ENCODE measurements around the gene MTRR. TPM values are rescaled to one million over a fixed set of nuclear protein-coding genes. Genes with fewer than 3 reads are reported as not detected.

The MTRR gene
- total and polyA plus RNA-seq, 2 of the 4 experiments (the other 2 are of a cell fraction), result 33.2 to 33.5 TPM

- TF ChIP-seq CEBPB (IDR thresholded peaks at IDR 0.05; ENCODE audit: low read depth, low read length), result no peak
- TF ChIP-seq FOS (IDR thresholded peaks at IDR 0.05; ENCODE audit: low read depth, low read length), result no peak
These were observed 45.4 kb upstream of the MTRR start (continued) for GRCh38 chr5:7823594-7823993.

- H3K4me1 ChIP-seq (ENCODE audit: control insufficient read depth, insufficient read depth, low read length), result no peaks in the 10 kb centered on the region
- H3K27me3 ChIP-seq (ENCODE audit: control insufficient read depth, insufficient read depth, low read length), result peaks cover 4% of the 10 kb centered on the region
- DNase-seq (no peak), ATAC-seq (ENCODE audit: low read depth) (no peak)
- H3K9ac ChIP-seq (ENCODE audit: low read depth, low read length), result no peak overlapping the region
- no peak overlapping the region for H4K8ac ChIP-seq (ENCODE audit: low read depth in 2 of 2, low read length in 2 of 2)
- H2AFZ ChIP-seq (replicated peaks; ENCODE audit: low read length, poor library complexity), result no peak overlapping the region
- H3K9me3 ChIP-seq (ENCODE audit: control insufficient read depth, insufficient read depth, low read length), result no peaks in the 10 kb centered on the region
- ChIA-PET POLR2A (ENCODE audit: unreplicated experiment) (no interaction called here), CTCF (no interaction called here)
- no peak overlapping the region for H3K27ac ChIP-seq (ENCODE audit: insufficient read depth, low read length)
- H3K14ac ChIP-seq (replicated peaks; ENCODE audit: low read depth, low read length), result no peak overlapping the region
- H4K5ac ChIP-seq (ENCODE audit: low read depth, low read length), result no peak overlapping the region
- H4K91ac ChIP-seq (ENCODE audit: insufficient read depth, low read depth, low read length), result no peak overlapping the region
- no peak overlapping the region for H3K18ac ChIP-seq (ENCODE audit: low read depth, low read length)
- no peaks in the 10 kb centered on the region for H3K9me1 ChIP-seq (ENCODE audit: insufficient read depth, low read length)
- no peak overlapping the region for H2AK9ac ChIP-seq (replicated peaks; ENCODE audit: low read depth, low read length, poor library complexity)
- dilution Hi-C loops (cut with HindIII; ENCODE audit: low sequenced_read_pairs, unreplicated experiment), result no loop called here
- no peak overlapping the region for H2BK120ac ChIP-seq (ENCODE audit: low read depth, low read length)
- no peak overlapping the region for H2BK5ac ChIP-seq (ENCODE audit: low read depth, low read length, poor library complexity, severe bottlenecking)
- no peak for TF ChIP-seq SMC3 (IDR thresholded peaks at IDR 0.05; ENCODE audit: low read depth, low read length)
- no peak for TF ChIP-seq CTCF (conservative IDR thresholded peaks at IDR 0.05; ENCODE audit: low read depth, low read length)
- no peak for TF ChIP-seq MXI1 (IDR thresholded peaks at IDR 0.05; ENCODE audit: borderline replicate concordance, low read depth, low read length)
- TF ChIP-seq FOS (IDR thresholded peaks at IDR 0.05; ENCODE audit: low read depth, low read length), result no peak
- TF ChIP-seq CEBPB (IDR thresholded peaks at IDR 0.05; ENCODE audit: low read depth, low read length), result no peak
- TF ChIP-seq POLR2A (IDR thresholded peaks at IDR 0.05; ENCODE audit: low read depth, low read length), result no peak
- no peak for TF ChIP-seq MAFK (IDR thresholded peaks at IDR 0.05; ENCODE audit: low read depth, low read length)
- TF ChIP-seq BHLHE40 (IDR thresholded peaks at IDR 0.05; ENCODE audit: low read depth, low read length), result no peak
- TF ChIP-seq RFX5 (IDR thresholded peaks at IDR 0.05; ENCODE audit: low read depth, low read length), result no peak
- no peak for TF ChIP-seq ELK1 (IDR thresholded peaks at IDR 0.05; ENCODE audit: borderline replicate concordance, low read depth, low read length)
- TF ChIP-seq USF2 (IDR thresholded peaks at IDR 0.05; ENCODE audit: low read depth, low read length), result no peak
- intact Hi-C loops (cut with micrococcal nuclease), result no loop called here
- H3K23ac ChIP-seq (ENCODE audit: low read depth, low read length), result no peak overlapping the region
- no peak overlapping the region for H2AK5ac ChIP-seq (ENCODE audit: low read depth, low read length)
- H2BK20ac ChIP-seq (ENCODE audit: low read depth, low read length), result no peak overlapping the region
- H2BK15ac ChIP-seq (ENCODE audit: low read depth, low read length), result no peak overlapping the region
- H3K79me1 ChIP-seq (ENCODE audit: low read depth in 1 of 2, low read length in 2 of 2), result no peaks in the 10 kb centered on the region
- H3K4me3 ChIP-seq (ENCODE audit: insufficient read depth, low read depth, low read length), result no peak overlapping the region
- H3K4ac ChIP-seq (ENCODE audit: low read depth, low read length), result no peak overlapping the region
- in situ Hi-C loops (cut with MboI; ENCODE audit: low sequenced_read_pairs), result no loop called here
- H3K4me2 ChIP-seq (ENCODE audit: low read depth, low read length), result no peak overlapping the region
- 77% methylated on average over 18 of the region's 18 CpGs; no CpG with 5 or more reads in 1 of the 2 experiments for WGBS, 2 experiments (ENCODE audit: extremely low coverage in 2 of 2, insufficient read length in 1 of 2)
- H4K20me1 ChIP-seq (ENCODE audit: insufficient read depth, low read length), result no peaks in the 10 kb centered on the region
- no peak overlapping the region for H3K56ac ChIP-seq (ENCODE audit: extremely low read depth, insufficient read depth, low read length)
- no TSS peak for BruUV-seq (replicated peaks)
- no peaks in the 10 kb centered on the region for H3K36me3 ChIP-seq (ENCODE audit: control insufficient read depth, insufficient read depth, low read length)
These were observed 44.0 kb upstream of the MTRR start for GRCh38 chr5:7824995-7825394.
